Endothelial cell (in vitro differentiated cells): ENCODE results near the gene ZNF511. TPM values are rescaled to one million over a fixed set of nuclear protein-coding genes. Genes with fewer than 3 reads are reported as not detected.

Source experiments
- DNase-seq: peaks from one replicate; pipeline ENCODE4 v3.0.0; 2021; ENCODE audit warnings: low spot score
- H3K27ac Mint-ChIP-seq: one replicate; pipeline ENCODE4 v1.8.0; 2021; ENCODE audit warnings: mixed read lengths, inconsistent platforms; ENCODE audit not compliant: unreplicated experiment
- H3K27me3 Mint-ChIP-seq: one replicate; pipeline ENCODE4 v1.8.0; 2021; ENCODE audit warnings: mild to moderate bottlenecking, moderate library complexity, mixed read lengths, inconsistent platforms; ENCODE audit not compliant: unreplicated experiment
- H3K36me3 Mint-ChIP-seq: one replicate; pipeline ENCODE4 v1.8.0; 2021; ENCODE audit warnings: mild to moderate bottlenecking, low read depth, mixed read lengths, inconsistent platforms; ENCODE audit not compliant: unreplicated experiment
- H3K4me1 Mint-ChIP-seq: one replicate; pipeline ENCODE4 v1.8.0; 2021; ENCODE audit warnings: mild to moderate bottlenecking, mixed read lengths, inconsistent platforms; ENCODE audit not compliant: unreplicated experiment
- H3K4me3 Mint-ChIP-seq: one replicate; pipeline ENCODE4 v1.8.0; 2021; ENCODE audit warnings: mild to moderate bottlenecking, mixed read lengths, inconsistent platforms; ENCODE audit not compliant: unreplicated experiment
- H3K9me3 Mint-ChIP-seq: one replicate; pipeline ENCODE4 v1.8.0; 2021; ENCODE audit warnings: mixed read lengths, inconsistent platforms; ENCODE audit not compliant: unreplicated experiment
- total RNA-seq: library from RNA; stranded (reverse); fragmentation: NEBNext Ultra II Directional; extraction: Animal tissue kit (Norgen Biotek cat#: 25700); gene quantifications from one replicate; pipeline ENCODE4 v1.2.1, GENCODE V29; 2021; ENCODE audit not compliant: unreplicated experiment
- TF ChIP-seq, protein P1 (sequence below): fragments of 200-600 bp; sonication (generic); IDR thresholded peaks from one replicate; pipeline ENCODE4 v1.5.0; 2021; ENCODE audit warnings: antibody characterized with exemption; ENCODE audit not compliant: unreplicated experiment

ZNF511 gene
- total RNA-seq, 1 donor from 2014 or later = 18.6 TPM

DNA sequence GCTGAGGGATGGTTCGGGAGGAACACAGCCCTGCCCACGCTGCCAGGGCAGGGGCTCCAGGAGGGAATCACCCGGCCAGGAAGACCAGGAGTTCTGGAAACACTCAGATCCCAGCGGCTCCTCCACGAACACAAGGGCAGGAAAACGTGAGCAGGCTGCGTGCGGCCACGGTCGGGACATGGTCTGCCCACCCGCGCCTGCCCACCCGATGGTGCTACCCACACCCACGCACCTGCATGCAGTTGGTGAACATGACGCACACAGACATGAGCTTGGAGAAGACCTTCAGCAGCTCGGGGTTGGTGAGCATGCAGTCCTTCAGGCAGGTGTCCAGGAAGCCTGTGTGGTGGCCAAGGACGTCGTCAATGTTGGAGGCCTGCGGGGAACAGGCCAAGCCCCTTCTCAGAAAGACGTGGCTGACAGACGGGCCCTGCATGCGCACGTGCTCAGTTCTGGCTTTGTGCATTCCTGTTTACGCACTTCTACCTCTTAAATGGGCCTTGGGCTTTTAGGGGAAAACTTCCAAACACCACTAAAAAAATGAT lies 25.8 kb upstream of the ZNF511 start:
- Mint-ChIP-seq H3K27me3 (peaks cover 7% of the 10 kb centered on the region), H3K4me1 (no peaks in the 10 kb centered on the region), H3K9me3 (no peaks in the 10 kb centered on the region), H3K4me3 (no peak overlapping the region), H3K36me3 (peaks cover 26% of the 10 kb centered on the region), H3K27ac (no peak overlapping the region)
- TF ChIP-seq, protein P1, sequence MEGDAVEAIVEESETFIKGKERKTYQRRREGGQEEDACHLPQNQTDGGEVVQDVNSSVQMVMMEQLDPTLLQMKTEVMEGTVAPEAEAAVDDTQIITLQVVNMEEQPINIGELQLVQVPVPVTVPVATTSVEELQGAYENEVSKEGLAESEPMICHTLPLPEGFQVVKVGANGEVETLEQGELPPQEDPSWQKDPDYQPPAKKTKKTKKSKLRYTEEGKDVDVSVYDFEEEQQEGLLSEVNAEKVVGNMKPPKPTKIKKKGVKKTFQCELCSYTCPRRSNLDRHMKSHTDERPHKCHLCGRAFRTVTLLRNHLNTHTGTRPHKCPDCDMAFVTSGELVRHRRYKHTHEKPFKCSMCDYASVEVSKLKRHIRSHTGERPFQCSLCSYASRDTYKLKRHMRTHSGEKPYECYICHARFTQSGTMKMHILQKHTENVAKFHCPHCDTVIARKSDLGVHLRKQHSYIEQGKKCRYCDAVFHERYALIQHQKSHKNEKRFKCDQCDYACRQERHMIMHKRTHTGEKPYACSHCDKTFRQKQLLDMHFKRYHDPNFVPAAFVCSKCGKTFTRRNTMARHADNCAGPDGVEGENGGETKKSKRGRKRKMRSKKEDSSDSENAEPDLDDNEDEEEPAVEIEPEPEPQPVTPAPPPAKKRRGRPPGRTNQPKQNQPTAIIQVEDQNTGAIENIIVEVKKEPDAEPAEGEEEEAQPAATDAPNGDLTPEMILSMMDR = no peak
- no peak for DNase-seq

DNA sequence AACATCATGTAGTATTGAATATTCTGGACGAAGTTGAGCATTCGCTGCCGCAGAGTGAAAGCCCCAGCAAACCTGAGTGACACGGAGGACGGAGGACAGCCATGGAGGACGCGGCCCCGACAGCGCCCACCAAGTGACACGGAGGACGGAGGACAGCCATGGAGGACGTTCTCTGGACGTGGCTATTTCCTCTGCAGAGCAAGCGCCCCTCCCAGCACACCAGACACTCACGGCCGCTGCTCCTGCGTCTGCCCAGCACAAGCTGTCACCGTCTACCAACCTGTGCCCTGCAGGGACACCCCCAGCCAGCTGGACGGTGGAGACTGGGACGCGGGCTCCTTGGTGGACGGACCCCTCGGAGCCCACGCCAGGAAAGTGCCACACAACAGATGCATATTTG lies 24.8 kb upstream of the ZNF511 start:
- peaks cover 11% of the 10 kb centered on the region for H3K27me3 Mint-ChIP-seq
- H3K9me3 Mint-ChIP-seq = no peaks in the 10 kb centered on the region
- no peak overlapping the region for H3K27ac Mint-ChIP-seq
- TF ChIP-seq, protein P1 = no peak
- H3K36me3 Mint-ChIP-seq = peaks cover 29% of the 10 kb centered on the region
- H3K4me1 Mint-ChIP-seq = no peaks in the 10 kb centered on the region
- no peak overlapping the region for H3K4me3 Mint-ChIP-seq
- no peak for DNase-seq

DNA sequence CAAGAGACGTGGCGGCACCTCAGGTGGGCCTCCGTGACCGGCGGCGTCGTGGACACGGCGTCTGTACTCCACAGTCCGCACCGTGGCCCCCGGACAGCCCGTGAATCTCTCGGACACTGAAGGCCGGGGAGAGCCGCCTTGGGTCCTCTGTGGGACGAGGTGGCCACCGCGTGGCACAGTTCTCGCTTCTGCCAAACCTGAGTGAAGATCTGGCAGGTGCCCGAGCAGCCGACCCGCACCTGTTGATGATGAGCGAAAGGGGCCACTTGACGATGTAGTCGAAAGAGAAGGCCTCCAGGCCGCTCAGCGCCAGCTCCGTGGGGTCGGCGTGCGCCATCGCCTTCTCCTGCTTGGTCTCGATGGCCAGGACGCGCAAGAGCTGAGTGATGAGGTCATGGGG lies 23.5 kb upstream of the ZNF511 start:
- Mint-ChIP-seq H3K36me3 (peaks cover 31% of the 10 kb centered on the region), H3K4me1 (no peaks in the 10 kb centered on the region), H3K9me3 (no peaks in the 10 kb centered on the region), H3K27me3 (peaks cover 14% of the 10 kb centered on the region), H3K4me3 (no peak overlapping the region), H3K27ac (no peak overlapping the region)
- TF ChIP-seq, protein P1 = no peak
- DNase-seq = no peak

DNA sequence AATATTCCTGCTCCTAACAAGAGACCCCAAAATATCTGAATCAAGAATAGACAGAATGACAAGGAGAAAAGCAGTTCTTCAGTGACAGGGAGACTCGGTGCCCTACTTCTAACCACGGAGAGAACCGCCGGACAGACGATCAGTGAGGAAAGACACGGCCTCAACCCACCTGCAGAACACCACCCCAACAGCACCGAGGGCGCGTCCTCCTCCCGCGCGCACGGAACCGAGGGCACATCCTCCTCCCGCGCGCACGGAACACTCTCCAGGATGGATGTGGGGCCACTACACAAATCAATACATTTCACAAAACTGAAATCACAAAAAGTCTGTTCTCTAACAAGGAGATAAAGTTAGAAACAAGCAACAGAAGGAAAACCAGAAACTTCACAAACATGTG lies 22.3 kb upstream of the ZNF511 start:
- Mint-ChIP-seq H3K9me3 (no peaks in the 10 kb centered on the region), H3K4me3 (no peak overlapping the region), H3K4me1 (no peaks in the 10 kb centered on the region), H3K27ac (no peak overlapping the region), H3K36me3 (peaks cover 37% of the 10 kb centered on the region), H3K27me3 (peaks cover 14% of the 10 kb centered on the region)
- DNase-seq = no peak
- TF ChIP-seq, protein P1 = no peak

DNA sequence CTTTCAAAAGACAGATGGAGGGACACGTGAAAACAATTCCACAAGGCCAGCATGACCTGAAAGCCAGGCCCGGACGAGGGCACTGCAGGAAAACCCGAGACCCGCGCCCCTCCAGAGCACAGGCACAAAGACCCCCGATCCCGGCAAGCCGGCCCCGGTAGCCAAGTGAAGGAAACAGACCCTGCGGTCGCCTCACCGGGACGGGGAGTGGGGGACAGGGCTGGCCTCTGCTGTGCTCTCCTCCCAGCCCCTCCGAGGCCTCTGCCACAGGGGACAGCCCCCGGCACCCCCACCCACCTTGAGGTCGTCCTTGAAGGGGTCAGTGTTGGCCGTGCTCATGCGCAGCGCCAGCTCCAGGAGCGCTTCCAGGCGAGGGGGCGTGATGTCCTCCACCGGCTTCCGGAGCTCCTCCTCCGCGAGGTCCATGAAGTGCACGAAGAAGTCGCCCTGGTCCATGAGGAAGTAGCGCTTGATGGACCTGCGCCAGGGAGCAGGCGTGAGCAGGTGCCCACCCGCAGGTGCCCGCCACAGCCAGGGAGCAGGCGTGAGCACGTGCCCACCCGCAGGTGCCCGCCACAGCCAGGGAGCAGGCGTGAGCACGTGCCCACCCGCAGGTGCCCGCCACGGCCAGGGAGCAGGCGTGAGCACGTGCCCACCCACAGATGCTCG lies 20.7 kb upstream of the ZNF511 start:
- H3K27ac Mint-ChIP-seq = no peak overlapping the region
- no peaks in the 10 kb centered on the region for H3K4me1 Mint-ChIP-seq
- DNase-seq = no peak
- H3K9me3 Mint-ChIP-seq = no peaks in the 10 kb centered on the region
- peaks cover 30% of the 10 kb centered on the region for H3K36me3 Mint-ChIP-seq
- peaks cover 10% of the 10 kb centered on the region for H3K27me3 Mint-ChIP-seq
- TF ChIP-seq, protein P1 = no peak
- no peak overlapping the region for H3K4me3 Mint-ChIP-seq
